Left ventricle myocardium inferior (tissue), 1 donor: ENCODE data around the gene ELMOD3. TPM values are rescaled to one million over a fixed set of nuclear protein-coding genes. Genes with fewer than 3 reads are reported as not detected.
"Not testable (repeated sequence)": the region's sequence is repeated elsewhere in the genome, so short reads cannot be mapped to it uniquely, and the experiment has no call there.

Experiments used
- DNase-seq: peaks from one replicate; pipeline ENCODE4 v3.0.0-alpha.2; 2020
- H3K27ac ChIP-seq: fragments of 200-600 bp; replicated peaks from 2 replicates; pipeline ENCODE4 v1.8.0; 2021
- H3K27me3 ChIP-seq: fragments of 200-600 bp; 2 replicates; pipeline ENCODE4 v1.8.0; 2021; ENCODE audit warnings: low read depth
- H3K36me3 ChIP-seq: fragments of 200-600 bp; 2 replicates; pipeline ENCODE4 v1.8.0; 2021
- H3K4me1 ChIP-seq: fragments of 200-600 bp; 2 replicates; pipeline ENCODE4 v1.8.0; 2021
- H3K4me3 ChIP-seq: fragments of 200-600 bp; 2 replicates; pipeline ENCODE4 v1.8.0; 2021; ENCODE audit warnings: mild to moderate bottlenecking, moderate library complexity
- H3K9me3 ChIP-seq: fragments of 200-600 bp; replicated peaks from 2 replicates; pipeline ENCODE4 v1.8.0; 2021
- intact Hi-C: fragments of 100-400 bp; cut with micrococcal nuclease; formaldehyde crosslinking; loops from one replicate; pipeline ENCODE4 v1.11.0; 2022
- total RNA-seq: library from RNA; stranded (reverse); fragmentation: NEBNext Ultra II Directional; extraction: Animal tissue kit (Norgen Biotek cat#: 25700); gene quantifications from one replicate; pipeline ENCODE4 v1.2.1, GENCODE V29; 2021
- TF ChIP-seq, protein P1 (sequence below): fragments of 200-600 bp; IDR thresholded peaks from 2 replicates; pipeline ENCODE4 v1.8.0; 2021; ENCODE audit warnings: antibody characterized with exemption, mild to moderate bottlenecking, borderline replicate concordance
- donor health status: DM: no; HTN: yes; CAD: no; lungs with severe emphysema.

ELMOD3 gene
- total RNA-seq, 1 donor from 2014 or later, result 10.6 TPM

DNA sequence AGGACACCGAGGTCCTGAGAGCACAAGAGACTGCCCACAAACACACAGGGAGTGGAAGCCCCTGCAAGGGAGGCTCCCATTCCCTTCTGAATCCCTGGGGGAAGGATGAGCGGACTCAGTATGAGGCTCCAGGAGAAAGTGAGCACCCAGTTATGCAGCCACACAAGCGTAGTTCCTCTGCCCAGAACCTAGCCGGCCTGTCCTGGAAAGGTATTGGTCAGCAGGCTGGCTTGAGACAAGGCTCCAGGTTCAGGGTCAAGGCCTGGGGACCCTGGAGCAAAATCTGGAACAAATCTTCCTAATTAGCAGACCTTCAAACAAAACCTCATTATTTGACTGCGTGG, 56.8 kb downstream of the ELMOD3 start:
- Histone ChIP-seq H3K4me1 (peaks cover 16% of the 10 kb centered on the region), H3K36me3 (no peaks in the 10 kb centered on the region), H3K4me3 (no peak overlapping the region), H3K9me3 (no peaks in the 10 kb centered on the region), H3K27me3 (peaks cover 41% of the 10 kb centered on the region), H3K27ac (no peak overlapping the region)
- intact Hi-C loops, result no loop called here
- TF ChIP-seq, protein P1, sequence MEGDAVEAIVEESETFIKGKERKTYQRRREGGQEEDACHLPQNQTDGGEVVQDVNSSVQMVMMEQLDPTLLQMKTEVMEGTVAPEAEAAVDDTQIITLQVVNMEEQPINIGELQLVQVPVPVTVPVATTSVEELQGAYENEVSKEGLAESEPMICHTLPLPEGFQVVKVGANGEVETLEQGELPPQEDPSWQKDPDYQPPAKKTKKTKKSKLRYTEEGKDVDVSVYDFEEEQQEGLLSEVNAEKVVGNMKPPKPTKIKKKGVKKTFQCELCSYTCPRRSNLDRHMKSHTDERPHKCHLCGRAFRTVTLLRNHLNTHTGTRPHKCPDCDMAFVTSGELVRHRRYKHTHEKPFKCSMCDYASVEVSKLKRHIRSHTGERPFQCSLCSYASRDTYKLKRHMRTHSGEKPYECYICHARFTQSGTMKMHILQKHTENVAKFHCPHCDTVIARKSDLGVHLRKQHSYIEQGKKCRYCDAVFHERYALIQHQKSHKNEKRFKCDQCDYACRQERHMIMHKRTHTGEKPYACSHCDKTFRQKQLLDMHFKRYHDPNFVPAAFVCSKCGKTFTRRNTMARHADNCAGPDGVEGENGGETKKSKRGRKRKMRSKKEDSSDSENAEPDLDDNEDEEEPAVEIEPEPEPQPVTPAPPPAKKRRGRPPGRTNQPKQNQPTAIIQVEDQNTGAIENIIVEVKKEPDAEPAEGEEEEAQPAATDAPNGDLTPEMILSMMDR, result no peak
- DNase-seq, result no peak

DNA sequence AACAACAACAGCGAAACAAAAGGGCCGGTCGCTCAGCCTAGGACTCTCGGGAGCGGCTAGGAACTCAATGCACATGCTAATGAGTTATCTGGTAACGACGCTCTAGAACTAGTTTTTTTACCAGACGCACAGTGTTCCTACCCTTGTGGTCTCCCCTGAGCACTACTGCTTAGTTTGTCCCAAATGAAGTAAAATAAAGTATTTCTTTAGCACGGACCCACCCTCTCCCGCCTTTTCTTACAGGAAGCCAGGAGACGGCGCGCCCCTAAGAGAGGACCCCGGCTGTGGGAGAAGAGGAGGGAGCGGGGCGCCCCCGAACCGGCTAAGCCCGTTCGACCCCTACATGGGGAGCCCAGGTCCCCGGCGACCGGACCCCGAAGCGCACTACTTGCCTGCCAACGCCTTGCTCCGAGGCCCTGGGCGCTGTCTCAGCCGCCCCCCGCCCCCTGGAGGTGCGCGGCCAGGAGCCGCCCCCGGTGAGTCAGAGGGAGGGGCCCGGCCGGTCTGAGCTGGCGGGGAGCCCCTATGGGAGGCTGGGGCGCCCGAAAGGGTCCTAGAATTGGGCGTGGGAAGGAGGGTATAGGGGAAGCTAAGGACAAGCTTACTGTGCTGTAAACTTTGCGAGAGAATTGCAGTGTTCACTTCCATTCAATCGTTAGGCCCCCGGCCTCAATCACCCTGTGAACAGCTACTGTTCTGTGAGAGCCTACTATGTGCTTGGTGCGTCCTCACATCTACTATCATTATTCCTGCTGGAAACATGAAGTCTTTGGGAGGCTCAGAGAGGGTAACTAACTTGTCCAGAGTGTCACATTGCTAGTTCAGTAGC, 59.2 kb downstream of the ELMOD3 start:
- no peak for DNase-seq

DNA sequence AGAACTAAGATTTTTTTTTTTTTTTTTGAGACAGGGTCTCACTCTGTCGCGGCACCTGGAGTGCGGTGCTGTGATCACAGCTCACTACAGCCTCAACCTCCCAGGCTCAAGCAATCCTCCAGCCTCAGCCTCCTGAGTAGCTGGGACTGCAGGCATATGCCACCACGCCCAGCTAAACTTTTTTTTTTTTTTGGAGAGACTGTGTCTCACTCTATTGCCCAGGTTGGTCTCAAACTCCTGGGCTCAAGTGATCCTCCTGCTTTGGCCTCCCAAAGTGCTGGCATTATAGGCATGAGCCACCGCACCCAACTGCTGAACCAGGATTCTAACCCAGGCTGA, 59.8 kb downstream of the ELMOD3 start:
- peaks cover 25% of the 10 kb centered on the region for H3K4me1 ChIP-seq
- H3K36me3 ChIP-seq, DNase-seq, intact Hi-C loops, H3K27ac ChIP-seq, H3K9me3 ChIP-seq, H3K4me3 ChIP-seq: not testable (repeated sequence)
- H3K27me3 ChIP-seq, result peaks cover 41% of the 10 kb centered on the region

More for the DNA sequence above, 59.2 kb downstream of the ELMOD3 start:
- peaks cover 21% of the 10 kb centered on the region for H3K4me1 ChIP-seq
- no peaks in the 10 kb centered on the region for H3K36me3 ChIP-seq
- no peaks in the 10 kb centered on the region for H3K9me3 ChIP-seq
- peak overlapping the region; percentile 62 for H3K4me3 ChIP-seq
- TF ChIP-seq, protein P1, result no peak
- intact Hi-C loops, result no loop called here
- peaks cover 41% of the 10 kb centered on the region for H3K27me3 ChIP-seq
- H3K27ac ChIP-seq, result no peak overlapping the region

DNA sequence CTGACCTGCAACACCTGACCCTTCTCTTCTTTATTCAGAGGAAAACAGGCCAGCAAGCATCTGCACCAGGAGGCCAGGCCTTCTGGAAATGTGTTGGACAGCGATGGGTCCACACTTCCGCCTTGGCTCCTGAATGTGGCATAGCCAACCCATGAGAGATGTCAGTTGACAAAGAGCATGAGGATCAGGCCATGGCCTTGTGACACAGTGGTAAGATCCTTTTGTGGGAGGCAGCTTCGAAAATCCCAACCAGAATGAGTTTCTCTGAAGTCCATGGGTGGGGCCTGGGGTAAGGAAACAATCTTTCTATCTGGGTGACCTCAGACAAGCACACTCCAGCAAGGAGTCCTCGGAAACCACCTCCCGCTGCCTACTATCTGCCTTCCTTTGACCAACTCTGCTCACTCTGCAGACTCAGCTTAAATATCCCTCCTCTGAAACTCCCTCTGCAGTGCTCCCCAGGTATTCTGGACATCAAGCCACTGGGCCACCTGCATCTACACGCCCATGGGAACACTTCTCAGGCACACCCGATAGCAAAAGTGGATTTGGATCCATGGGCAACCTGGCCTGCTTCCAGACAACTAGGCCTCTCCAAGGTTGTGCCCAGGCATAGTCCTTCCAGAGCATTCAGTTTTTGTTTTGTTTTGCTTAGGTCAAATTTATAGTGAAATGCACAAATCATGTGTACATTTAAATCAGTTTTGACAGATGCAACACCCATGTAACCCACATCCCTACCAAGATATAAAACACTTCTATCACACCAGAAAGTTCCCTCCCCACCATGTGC, 60.4 kb downstream of the ELMOD3 start:
- Histone ChIP-seq H3K9me3 (no peaks in the 10 kb centered on the region), H3K27ac (no peak overlapping the region), H3K4me1 (peaks cover 31% of the 10 kb centered on the region), H3K4me3 (no peak overlapping the region), H3K27me3 (peaks cover 36% of the 10 kb centered on the region), H3K36me3 (no peaks in the 10 kb centered on the region)
- TF ChIP-seq, protein P1, result no peak
- intact Hi-C loops, result no loop called here
- no peak for DNase-seq

DNA sequence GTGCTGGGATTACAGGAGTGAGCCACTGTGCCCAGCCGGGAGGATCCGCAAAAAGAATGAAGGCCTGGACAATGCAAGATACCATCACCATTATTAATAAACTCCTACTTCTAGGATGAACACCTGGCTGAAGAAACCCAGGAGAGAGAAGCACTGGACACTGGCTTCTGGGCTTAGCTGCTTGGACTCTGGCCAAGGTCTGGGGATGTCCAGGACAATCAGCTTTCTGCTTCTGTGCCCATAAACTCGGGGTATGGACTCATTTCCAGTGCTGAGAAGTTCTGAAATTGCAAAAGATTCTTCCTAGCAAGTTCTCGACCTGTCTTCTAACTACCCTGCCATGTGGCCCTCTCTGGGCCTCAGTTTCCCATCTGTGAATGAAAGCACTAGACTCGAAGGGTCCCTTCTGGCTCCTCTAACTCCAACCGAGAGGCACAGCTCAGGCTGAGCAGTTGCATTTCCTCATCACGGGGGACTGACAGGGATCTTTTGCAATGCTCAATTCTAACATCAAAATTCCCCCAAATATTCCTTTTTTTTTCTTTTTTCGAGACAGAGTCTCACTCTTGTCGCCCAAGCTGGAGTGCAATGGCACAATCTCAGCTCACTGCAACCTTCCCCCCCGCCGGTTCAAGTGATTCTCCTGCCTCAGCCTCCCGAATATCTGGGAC, 61.5 kb downstream of the ELMOD3 start:
- DNase-seq, result no peak
- Histone ChIP-seq H3K4me3 (no peak overlapping the region), H3K9me3 (no peaks in the 10 kb centered on the region), H3K27me3 (peaks cover 30% of the 10 kb centered on the region), H3K36me3 (no peaks in the 10 kb centered on the region), H3K27ac (no peak overlapping the region), H3K4me1 (peaks cover 42% of the 10 kb centered on the region)
- TF ChIP-seq, protein P1, result no peak
- intact Hi-C loops, result no loop called here
